Left ventricle myocardium inferior (tissue), 1 donor: Measurements from ENCODE around the gene PTGDS. TPM values are rescaled to one million over a fixed set of nuclear protein-coding genes. Genes with fewer than 3 reads are reported as not detected.

Experiments used
- DNase-seq: peaks from one replicate; pipeline ENCODE4 v3.0.0-alpha.2; 2020
- H3K27ac ChIP-seq: fragments of 200-600 bp; replicated peaks from 2 replicates; pipeline ENCODE4 v1.8.0; 2021
- H3K27me3 ChIP-seq: fragments of 200-600 bp; 2 replicates; pipeline ENCODE4 v1.8.0; 2021; ENCODE audit warnings: low read depth
- H3K36me3 ChIP-seq: fragments of 200-600 bp; 2 replicates; pipeline ENCODE4 v1.8.0; 2021
- H3K4me1 ChIP-seq: fragments of 200-600 bp; 2 replicates; pipeline ENCODE4 v1.8.0; 2021
- H3K4me3 ChIP-seq: fragments of 200-600 bp; 2 replicates; pipeline ENCODE4 v1.8.0; 2021; ENCODE audit warnings: mild to moderate bottlenecking, moderate library complexity
- H3K9me3 ChIP-seq: fragments of 200-600 bp; replicated peaks from 2 replicates; pipeline ENCODE4 v1.8.0; 2021
- CTCF ChIP-seq: fragments of 200-600 bp; IDR thresholded peaks from 2 replicates; pipeline ENCODE4 v1.8.0; 2021; ENCODE audit warnings: antibody characterized with exemption, mild to moderate bottlenecking, borderline replicate concordance
- intact Hi-C: fragments of 100-400 bp; cut with micrococcal nuclease; formaldehyde crosslinking; loops from one replicate; pipeline ENCODE4 v1.11.0; 2022
- total RNA-seq: library from RNA; stranded (reverse); fragmentation: NEBNext Ultra II Directional; extraction: Animal tissue kit (Norgen Biotek cat#: 25700); gene quantifications from one replicate; pipeline ENCODE4 v1.2.1, GENCODE V29; 2021
- donor health status: DM: no; HTN: yes; CAD: no; lungs with severe emphysema.

Gene PTGDS
- total RNA-seq, 1 donor from 2014 or later, result 3,579 TPM

- Histone ChIP-seq H3K27me3 (no peaks in the 10 kb centered on the region), H3K9me3 (no peaks in the 10 kb centered on the region), H3K27ac (no peak overlapping the region), H3K36me3 (no peaks in the 10 kb centered on the region), H3K4me3 (no peak overlapping the region), H3K4me1 (peaks cover 39% of the 10 kb centered on the region)
- intact Hi-C loops, result no loop called here
- DNase-seq, result no peak
- no peak for TF ChIP-seq CTCF
Observed at GRCh38 chr9:137030006-137030405, 52.7 kb downstream of the PTGDS start.

GRCh38 chr9:137030538-137031527 lies 53.5 kb downstream of the PTGDS start:
- H3K9me3 ChIP-seq, result no peaks in the 10 kb centered on the region
- no peak overlapping the region for H3K27ac ChIP-seq
- no peak for DNase-seq
- peaks cover 47% of the 10 kb centered on the region for H3K4me1 ChIP-seq
- no peak for TF ChIP-seq CTCF
- intact Hi-C loops, result no loop called here
- H3K4me3 ChIP-seq, result no peak overlapping the region
- no peaks in the 10 kb centered on the region for H3K27me3 ChIP-seq
- no peaks in the 10 kb centered on the region for H3K36me3 ChIP-seq

Other genes with a start within 250 kb of the PTGDS start
- 9.6 TPM for gene LCN10, start 234.6 kb upstream of the PTGDS start, total RNA-seq
- 14.6 TPM for gene LCN6, start 229.0 kb upstream of the PTGDS start, total RNA-seq
- gene LCN8, start 219.3 kb upstream of the PTGDS start, total RNA-seq, result not detected
- 0.41 TPM for gene LCN15, start 213.0 kb upstream of the PTGDS start, total RNA-seq
- 71.4 TPM for gene TMEM141, start 186.2 kb upstream of the PTGDS start, total RNA-seq
- 2.1 TPM for gene CCDC183, start 181.2 kb upstream of the PTGDS start, total RNA-seq
- gene RABL6, start 169.6 kb upstream of the PTGDS start, total RNA-seq, result 64.1 TPM
- 7.7 TPM for gene AJM1, start 135.0 kb upstream of the PTGDS start, total RNA-seq
- gene PHPT1, start 128.1 kb upstream of the PTGDS start, total RNA-seq, result 349 TPM
- 13.4 TPM for gene MAMDC4, start 125.2 kb upstream of the PTGDS start, total RNA-seq
- gene EDF1, start 111.2 kb upstream of the PTGDS start, total RNA-seq, result 318 TPM
- 10.0 TPM for gene TRAF2, start 91.0 kb upstream of the PTGDS start, total RNA-seq
- gene FBXW5, start 32.8 kb upstream of the PTGDS start, total RNA-seq, result 157 TPM
- 3.6 TPM for gene C8G, start 32.3 kb upstream of the PTGDS start, total RNA-seq
- 7.8 TPM for gene LCN12, start 25.2 kb upstream of the PTGDS start, total RNA-seq
- gene LCNL1, start 5.5 kb downstream of the PTGDS start, total RNA-seq, result 11.7 TPM
- gene PAXX, start 14.9 kb downstream of the PTGDS start, total RNA-seq, result 19.8 TPM
- 1.6 TPM for gene CLIC3, start 19.1 kb downstream of the PTGDS start, total RNA-seq
- 29.9 TPM for gene ABCA2, start 50.7 kb downstream of the PTGDS start, total RNA-seq
- not detected for gene FUT7, start 54.6 kb downstream of the PTGDS start, total RNA-seq
- gene NPDC1, start 68.7 kb downstream of the PTGDS start, total RNA-seq, result 63.9 TPM
- 1.5 TPM for gene ENTPD2, start 76.6 kb downstream of the PTGDS start, total RNA-seq
- gene SAPCD2, start 93.1 kb downstream of the PTGDS start, total RNA-seq, result 0.25 TPM
- 11.5 TPM for gene UAP1L1, start 100.0 kb downstream of the PTGDS start, total RNA-seq
- gene MAN1B1, start 109.5 kb downstream of the PTGDS start, total RNA-seq, result 20.6 TPM
- 130 TPM for gene DPP7, start 137.2 kb downstream of the PTGDS start, total RNA-seq
- not detected for gene GRIN1, start 161.7 kb downstream of the PTGDS start, total RNA-seq
- not detected for gene LRRC26, start 192.5 kb downstream of the PTGDS start, total RNA-seq
- gene TMEM210, start 194.6 kb downstream of the PTGDS start, total RNA-seq, result not detected
- 34.7 TPM for gene ANAPC2, start 211.1 kb downstream of the PTGDS start, total RNA-seq
- 72.3 TPM for gene SSNA1, start 211.2 kb downstream of the PTGDS start, total RNA-seq
- 18.0 TPM for gene TPRN, start 223.2 kb downstream of the PTGDS start, total RNA-seq
- gene TMEM203, start 228.1 kb downstream of the PTGDS start, total RNA-seq, result 47.6 TPM
- gene NDOR1, start 228.2 kb downstream of the PTGDS start, total RNA-seq, result 6.5 TPM
- 31.5 TPM for gene RNF208, start 244.7 kb downstream of the PTGDS start, total RNA-seq
- gene CYSRT1, start 247.7 kb downstream of the PTGDS start, total RNA-seq, result 0.27 TPM
- gene RNF224, start 250.0 kb downstream of the PTGDS start, total RNA-seq, result not detected